SK-N-SH treated with all-trans-retinoic acid at 6 μM for 48 hours (cell line): ENCODE data around the gene LRRC10B.

Experiments
- CSDC2 ChIP-seq: fragments of 250-450 bp; sonication (Bioruptor Pico); IDR thresholded peaks from 2 replicates; pipeline ENCODE4 v1.5.0; 2020; ENCODE audit warnings: mild to moderate bottlenecking, moderate library complexity
- GLIS3 ChIP-seq: fragments of 250-450 bp; sonication (Bioruptor Pico); IDR thresholded peaks from 2 replicates; pipeline ENCODE4 v1.5.0; 2020; ENCODE audit warnings: mild to moderate bottlenecking, moderate library complexity
- ISL1 ChIP-seq: fragments of 250-450 bp; sonication (Bioruptor Pico); IDR thresholded peaks from 2 replicates; pipeline ENCODE4 v2.1.2; 2022; ENCODE audit warnings: mild to moderate bottlenecking, moderate library complexity
- OSR1 ChIP-seq: fragments of 250-450 bp; sonication (Bioruptor Pico); IDR thresholded peaks from 2 replicates; pipeline ENCODE4 v1.8.0; 2022; ENCODE audit warnings: moderate library complexity, mild to moderate bottlenecking, inconsistent platforms
- RARB ChIP-seq: fragments of 250-450 bp; sonication (Bioruptor Pico); IDR thresholded peaks from 2 replicates; pipeline ENCODE4 v1.8.0; 2021; ENCODE audit warnings: mild to moderate bottlenecking, moderate library complexity
- ZFP30 ChIP-seq: fragments of 450-650 bp; formaldehyde crosslinking; IDR thresholded peaks from 2 replicates; pipeline ENCODE4 v1.5.0; 2022; ENCODE audit warnings: mild to moderate bottlenecking, moderate library complexity
- ZNF8 ChIP-seq: fragments of 450-650 bp; formaldehyde crosslinking; IDR thresholded peaks from 2 replicates; pipeline ENCODE4 v1.5.0; 2020; ENCODE audit warnings: mild to moderate bottlenecking, moderate library complexity
- TF ChIP-seq, protein P1 (sequence below): fragments of 250-450 bp; sonication (Bioruptor Pico); IDR thresholded peaks from 2 replicates; pipeline ENCODE4 v1.8.0; 2021; ENCODE audit warnings: low read depth, mild to moderate bottlenecking, moderate library complexity, borderline replicate concordance
- TF ChIP-seq, protein P2 (sequence below): fragments of 250-450 bp; sonication (Bioruptor Pico); IDR thresholded peaks from 2 replicates; pipeline ENCODE4 v1.5.1; 2020; ENCODE audit warnings: low read depth, mild to moderate bottlenecking, moderate library complexity
- TF ChIP-seq, protein P3 (sequence below): fragments of 250-450 bp; sonication (Bioruptor Pico); IDR thresholded peaks from 2 replicates; pipeline ENCODE4 v1.8.0; 2020; ENCODE audit warnings: mild to moderate bottlenecking, moderate library complexity, borderline replicate concordance

DNA sequence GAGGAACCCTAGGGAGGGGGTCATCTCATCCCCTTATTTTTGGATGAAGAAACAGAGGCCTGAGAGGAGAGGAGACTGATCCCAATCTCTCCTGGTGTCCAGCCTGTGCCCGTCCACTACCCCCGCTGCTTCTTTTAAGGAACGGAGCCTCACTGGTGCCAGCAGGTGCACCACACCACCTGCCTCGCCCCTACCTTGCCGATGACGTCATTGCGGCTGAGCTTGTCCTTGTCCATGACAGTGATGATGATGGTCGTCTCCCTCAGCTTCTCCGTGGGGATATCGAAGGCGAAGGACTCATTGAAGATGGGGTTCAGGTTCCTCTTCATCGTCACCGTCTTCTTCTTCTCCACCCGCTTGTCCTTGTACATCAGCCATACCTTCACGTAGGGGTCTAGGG is 14.3 kb downstream of the LRRC10B start:
- TF ChIP-seq CSDC2 (CRISPR knock-in tag) (no peak), OSR1 (CRISPR knock-in tag) (no peak), ZNF8 (no peak), GLIS3 (CRISPR knock-in tag) (no peak), ZFP30 (CRISPR knock-in tag) (no peak), RARB (CRISPR knock-in tag) (no peak), ISL1 (CRISPR knock-in tag) (no peak)
- TF ChIP-seq, protein P1, sequence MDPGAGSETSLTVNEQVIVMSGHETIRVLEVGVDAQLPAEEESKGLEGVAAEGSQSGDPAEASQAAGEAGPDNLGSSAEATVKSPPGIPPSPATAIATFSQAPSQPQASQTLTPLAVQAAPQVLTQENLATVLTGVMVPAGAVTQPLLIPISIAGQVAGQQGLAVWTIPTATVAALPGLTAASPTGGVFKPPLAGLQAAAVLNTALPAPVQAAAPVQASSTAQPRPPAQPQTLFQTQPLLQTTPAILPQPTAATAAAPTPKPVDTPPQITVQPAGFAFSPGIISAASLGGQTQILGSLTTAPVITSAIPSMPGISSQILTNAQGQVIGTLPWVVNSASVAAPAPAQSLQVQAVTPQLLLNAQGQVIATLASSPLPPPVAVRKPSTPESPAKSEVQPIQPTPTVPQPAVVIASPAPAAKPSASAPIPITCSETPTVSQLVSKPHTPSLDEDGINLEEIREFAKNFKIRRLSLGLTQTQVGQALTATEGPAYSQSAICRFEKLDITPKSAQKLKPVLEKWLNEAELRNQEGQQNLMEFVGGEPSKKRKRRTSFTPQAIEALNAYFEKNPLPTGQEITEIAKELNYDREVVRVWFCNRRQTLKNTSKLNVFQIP (CRISPR knock-in tag) = no peak
- TF ChIP-seq, protein P2, sequence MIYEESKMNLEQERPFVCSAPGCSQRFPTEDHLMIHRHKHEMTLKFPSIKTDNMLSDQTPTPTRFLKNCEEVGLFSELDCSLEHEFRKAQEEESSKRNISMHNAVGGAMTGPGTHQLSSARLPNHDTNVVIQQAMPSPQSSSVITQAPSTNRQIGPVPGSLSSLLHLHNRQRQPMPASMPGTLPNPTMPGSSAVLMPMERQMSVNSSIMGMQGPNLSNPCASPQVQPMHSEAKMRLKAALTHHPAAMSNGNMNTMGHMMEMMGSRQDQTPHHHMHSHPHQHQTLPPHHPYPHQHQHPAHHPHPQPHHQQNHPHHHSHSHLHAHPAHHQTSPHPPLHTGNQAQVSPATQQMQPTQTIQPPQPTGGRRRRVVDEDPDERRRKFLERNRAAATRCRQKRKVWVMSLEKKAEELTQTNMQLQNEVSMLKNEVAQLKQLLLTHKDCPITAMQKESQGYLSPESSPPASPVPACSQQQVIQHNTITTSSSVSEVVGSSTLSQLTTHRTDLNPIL = no peak
- TF ChIP-seq, protein P3, sequence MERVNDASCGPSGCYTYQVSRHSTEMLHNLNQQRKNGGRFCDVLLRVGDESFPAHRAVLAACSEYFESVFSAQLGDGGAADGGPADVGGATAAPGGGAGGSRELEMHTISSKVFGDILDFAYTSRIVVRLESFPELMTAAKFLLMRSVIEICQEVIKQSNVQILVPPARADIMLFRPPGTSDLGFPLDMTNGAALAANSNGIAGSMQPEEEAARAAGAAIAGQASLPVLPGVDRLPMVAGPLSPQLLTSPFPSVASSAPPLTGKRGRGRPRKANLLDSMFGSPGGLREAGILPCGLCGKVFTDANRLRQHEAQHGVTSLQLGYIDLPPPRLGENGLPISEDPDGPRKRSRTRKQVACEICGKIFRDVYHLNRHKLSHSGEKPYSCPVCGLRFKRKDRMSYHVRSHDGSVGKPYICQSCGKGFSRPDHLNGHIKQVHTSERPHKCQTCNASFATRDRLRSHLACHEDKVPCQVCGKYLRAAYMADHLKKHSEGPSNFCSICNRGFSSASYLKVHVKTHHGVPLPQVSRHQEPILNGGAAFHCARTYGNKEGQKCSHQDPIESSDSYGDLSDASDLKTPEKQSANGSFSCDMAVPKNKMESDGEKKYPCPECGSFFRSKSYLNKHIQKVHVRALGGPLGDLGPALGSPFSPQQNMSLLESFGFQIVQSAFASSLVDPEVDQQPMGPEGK (CRISPR knock-in tag) = no peak
